ENCODE measurements around the gene SYNGR1.
"Not testable (repeated sequence)": the region's sequence is repeated elsewhere in the genome, so short reads cannot be mapped to it uniquely, and the experiment has no call there.

SYNGR1 gene

GRCh38 chr22:39410264-39410663 is 60.5 kb downstream of the SYNGR1 start:
- DNase-seq: peak; percentile 62

GRCh38 chr22:39411828-39412365 is 62.1 kb downstream of the SYNGR1 start:
- DNase-seq: not testable (repeated sequence)

- DNase-seq: not testable (repeated sequence)
Measured at GRCh38 chr22:39413204-39413603, 63.4 kb downstream of the SYNGR1 start.

GRCh38 chr22:39414377-39414776 is 64.6 kb downstream of the SYNGR1 start:
- no peak for DNase-seq

GRCh38 chr22:39414886-39415285 is 65.1 kb downstream of the SYNGR1 start:
- no peak for DNase-seq

GRCh38 chr22:39415506-39415905 is 65.7 kb downstream of the SYNGR1 start:
- no peak for DNase-seq

GRCh38 chr22:39416319-39416718 is 66.5 kb downstream of the SYNGR1 start:
- no peak for DNase-seq

GRCh38 chr22:39417641-39418040 is 67.8 kb downstream of the SYNGR1 start:
- no peak for DNase-seq

- DNase-seq: no peak
Measured at GRCh38 chr22:39418696-39419095, 68.9 kb downstream of the SYNGR1 start.

- DNase-seq: no peak
Measured at GRCh38 chr22:39419096-39419495, 69.3 kb downstream of the SYNGR1 start.

- DNase-seq: no peak
Measured at GRCh38 chr22:39419911-39420310, 70.1 kb downstream of the SYNGR1 start.

- DNase-seq: no peak
Measured at GRCh38 chr22:39421691-39422090, 71.9 kb downstream of the SYNGR1 start.

GRCh38 chr22:39422101-39422500 is 72.3 kb downstream of the SYNGR1 start:
- peak; percentile 9 for DNase-seq

GRCh38 chr22:39422721-39423120 is 72.9 kb downstream of the SYNGR1 start:
- DNase-seq: peak; percentile 20

- DNase-seq: no peak
Measured at GRCh38 chr22:39423976-39424375, 74.2 kb downstream of the SYNGR1 start.

- DNase-seq: no peak
Measured at GRCh38 chr22:39426380-39427043, 76.7 kb downstream of the SYNGR1 start.

GRCh38 chr22:39427751-39428596 is 78.2 kb downstream of the SYNGR1 start:
- no peak for DNase-seq

- DNase-seq: no peak
Measured at GRCh38 chr22:39428597-39429071, 78.8 kb downstream of the SYNGR1 start.

- DNase-seq: no peak
Measured at GRCh38 chr22:39429186-39429585, 79.4 kb downstream of the SYNGR1 start.

GRCh38 chr22:39429916-39430575 is 80.3 kb downstream of the SYNGR1 start:
- DNase-seq: no peak

GRCh38 chr22:39430576-39431150 is 80.9 kb downstream of the SYNGR1 start:
- DNase-seq: no peak

- no peak for DNase-seq
Measured at GRCh38 chr22:39431216-39431801, 81.5 kb downstream of the SYNGR1 start.

Data from MV-4-11 (cell line).